ENCODE data around the gene ERCC3. TPM values are rescaled to one million over a fixed set of nuclear protein-coding genes. Genes with fewer than 3 reads are reported as not detected.

Gene ERCC3
- total RNA-seq, 1 experiment from 2014 or later: 60.8 TPM

GRCh38 chr2:127220768-127221527 lies 73.0 kb downstream of the ERCC3 start:
- Histone ChIP-seq H3K56ac (ENCODE audit: insufficient read length, low read depth, low read length) (no peak overlapping the region), H3K27ac (ENCODE audit: insufficient read length, low read depth, low read length) (no peak overlapping the region), H3K18ac (ENCODE audit: insufficient read length, low read depth, low read length) (peak overlapping the region; percentile 55), H4K91ac (ENCODE audit: insufficient read length, low read depth, low read length) (no peak overlapping the region), H2BK20ac (ENCODE audit: low read depth, low read length, poor library complexity, severe bottlenecking) (no peak overlapping the region), H2BK15ac (ENCODE audit: low read depth, low read length) (no peak overlapping the region), H2BK120ac (ENCODE audit: low read depth, low read length, poor library complexity, severe bottlenecking) (no peak overlapping the region), H3K23me2 (ENCODE audit: insufficient read length, low read depth, low read length, poor library complexity, severe bottlenecking) (peaks cover 12% of the 10 kb centered on the region), H4K5ac (ENCODE audit: insufficient read length, low read depth, low read length) (no peak overlapping the region), H3K23ac (ENCODE audit: insufficient read length, low read depth, low read length) (no peak overlapping the region), H3K27me3 (ENCODE audit: insufficient read depth, low read length) (no peaks in the 10 kb centered on the region; the same call in 1 of the 2 replicates), H2BK12ac (ENCODE audit: insufficient read length, low read depth, low read length) (no peak overlapping the region), H3K9ac (ENCODE audit: extremely low read depth, insufficient read length, low read length) (peak overlapping the region; percentile 9), H3K4me2 (ENCODE audit: insufficient read depth, insufficient read length, low read length) (peak overlapping the region; percentile 75), H3K79me1 (ENCODE audit: insufficient read depth, low read depth, low read length, poor library complexity, severe bottlenecking) (no peaks in the 10 kb centered on the region), H3K4me1 (ENCODE audit: insufficient read depth, low read length) (peaks cover 3% of the 10 kb centered on the region; the same call in 1 of the 2 replicates), H3K9me3 (ENCODE audit: control insufficient read depth, low read depth, low read length) (no peaks in the 10 kb centered on the region), H4K8ac (replicated peaks; ENCODE audit: insufficient read length, low read depth, low read length) (no peak overlapping the region), H2AK5ac (ENCODE audit: insufficient read length, low read length) (no peak overlapping the region), H2BK5ac (ENCODE audit: insufficient read length, low read length) (no peak overlapping the region), H3T11ph (ENCODE audit: low read length) (no peak overlapping the region), H4K20me1 (ENCODE audit: control insufficient read depth, insufficient read depth, insufficient read length) (no peaks in the 10 kb centered on the region), H2AFZ (ENCODE audit: low read length) (peak overlapping the region; percentile 33), H3K14ac (ENCODE audit: insufficient read depth, low read length) (peak overlapping the region; percentile 89), H3K79me2 (ENCODE audit: insufficient read depth, low read length) (no peaks in the 10 kb centered on the region), H3K4ac (ENCODE audit: low read depth, low read length) (no peak overlapping the region)
- Mint-ChIP-seq H3K9me3 (no peaks in the 10 kb centered on the region), H3K27me3 (ENCODE audit: low read depth) (peaks cover 48% of the 10 kb centered on the region), H3K36me3 (ENCODE audit: insufficient read depth in 1 of 3, low read depth in 3 of 3) (no peaks in the 10 kb centered on the region; a peak in 1 of 7 replicates), H3K27ac (peak overlapping the region in 2 of 3 experiments; percentile 48 to 77; a peak in 2 of 7 replicates), H3K4me3 (peak overlapping the region; percentile 88 to 97), H3K4me1 (peaks cover 24 to 29% of the 10 kb centered on the region in 2 experiments)
- TF ChIP-seq CTCF (conservative IDR thresholded peaks at IDR 0.05): no peak
- no CpG with 5 or more reads among the region's 31 CpGs for WGBS (ENCODE audit: extremely low coverage, insufficient read length, low lambda C conversion rate)
- peak; percentile 64 for DNase-seq
